A549 (cell line): Measurements from ENCODE around the gene SHCBP1L.
A peak's percentile ranks its signal among the peaks of the same experiment; 100 is the strongest.

Experiments used
- CBX2 ChIP-seq: fragments of 200-600 bp; sonication (generic); IDR thresholded peaks from 2 replicates; pipeline ENCODE4 v1.6.1; 2016; ENCODE audit warnings: low read depth, mild to moderate bottlenecking, borderline replicate concordance
- CEBPB ChIP-seq, 2 experiments: fragments of >200 bp in 1 of 2; sonication (Bioruptor Twin) in 1 of 2; formaldehyde crosslinking in 1 of 2; IDR thresholded peaks; 2 replicates each; pipeline ENCODE4 v1.6.1; 2012 to 2016
- CHD2 ChIP-seq: fragments of 150-350 bp; IDR thresholded peaks from 2 replicates; pipeline ENCODE4 v1.6.1; 2014; ENCODE audit warnings: low read length; ENCODE audit not compliant: partially characterized antibody
- CHD4 ChIP-seq: fragments of 200-600 bp; sonication (generic); IDR thresholded peaks from 2 replicates; pipeline ENCODE4 v1.6.1; 2016; ENCODE audit warnings: antibody characterized with exemption, mild to moderate bottlenecking, borderline replicate concordance
- CTCF ChIP-seq: fragments of >200 bp; sonication (Bioruptor Twin); formaldehyde crosslinking; IDR thresholded peaks from 3 replicates; pipeline ENCODE4 v1.5.1; 2016
- FOSB ChIP-seq: fragments of 250-450 bp; sonication (Bioruptor Pico); IDR thresholded peaks from 2 replicates; pipeline ENCODE4 v1.5.0; 2020; ENCODE audit warnings: mild to moderate bottlenecking, moderate library complexity
- MAZ ChIP-seq: fragments of 150-350 bp; IDR thresholded peaks from 2 replicates; pipeline ENCODE4 v1.6.1; 2014; ENCODE audit warnings: antibody characterized with exemption, low read depth, low read length, borderline replicate concordance
- POLR2A ChIP-seq: IDR thresholded peaks from 2 replicates; pipeline ENCODE4 v1.6.1; 2012; ENCODE audit warnings: mild to moderate bottlenecking, low read length
- RAD21 ChIP-seq, 2 experiments: fragments of >200 bp in 1 of 2; sonication (Bioruptor Twin) in 1 of 2; formaldehyde crosslinking in 1 of 2; IDR thresholded peaks in 1 of 2; conservative IDR thresholded peaks in 1 of 2; 2 replicates in 1 of 2; 3 replicates in 1 of 2; pipeline ENCODE4 v1.6.1; 2012 to 2018; ENCODE audit warnings: inconsistent platforms in 1 of 2
- REST ChIP-seq: fragments of 200-600 bp; sonication (generic); IDR thresholded peaks from 2 replicates; pipeline ENCODE4 v1.6.1; 2016; ENCODE audit warnings: antibody characterized with exemption, mild to moderate bottlenecking, moderate library complexity
- RNF2 ChIP-seq: fragments of 200-600 bp; sonication (generic); IDR thresholded peaks from 2 replicates; pipeline ENCODE4 v1.6.1; 2016; ENCODE audit warnings: low read depth, mild to moderate bottlenecking, antibody characterized with exemption, moderate library complexity, borderline replicate concordance
- TF ChIP-seq, protein P1 (sequence below): IDR thresholded peaks from 2 replicates; pipeline ENCODE4 v1.6.1; 2012

DNA sequence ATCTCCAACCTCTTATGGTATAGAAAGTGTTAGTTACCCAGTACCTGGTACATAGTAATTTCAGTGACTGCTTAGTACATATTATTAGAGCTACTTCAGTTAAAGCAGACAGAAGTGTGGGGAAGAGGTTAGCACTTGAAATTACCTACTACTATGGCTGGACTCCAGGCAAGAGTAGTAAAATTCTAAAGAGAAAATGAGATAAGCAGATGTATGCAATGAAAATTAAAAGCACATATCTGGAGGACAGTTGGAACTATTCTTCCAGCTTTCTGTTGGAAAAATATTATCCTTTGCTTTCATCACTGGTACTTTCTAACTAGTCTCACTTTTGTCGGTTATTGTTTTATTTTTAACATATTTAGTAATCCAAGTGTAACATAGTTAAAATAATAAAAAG, 90.1 kb downstream of the SHCBP1L start:
- TF ChIP-seq CTCF (no peak), CBX2 (no peak), CHD4 (no peak), CEBPB (IDR thresholded peaks at IDR 0.05) (no peak), POLR2A (no peak), RAD21 (conservative IDR thresholded peaks at IDR 0.05 in 1 of 2, IDR thresholded peaks at IDR 0.05 in 1 of 2) (no peak), MAZ (no peak), RNF2 (no peak), FOSB (CRISPR knock-in tag) (0 out of 2 replicates have a peak, but pooled peaks have one; percentile 42), CHD2 (no peak), REST (no peak)
- TF ChIP-seq, protein P1, sequence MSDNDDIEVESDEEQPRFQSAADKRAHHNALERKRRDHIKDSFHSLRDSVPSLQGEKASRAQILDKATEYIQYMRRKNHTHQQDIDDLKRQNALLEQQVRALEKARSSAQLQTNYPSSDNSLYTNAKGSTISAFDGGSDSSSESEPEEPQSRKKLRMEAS, result no peak
